ENCODE measurements around the gene LIME1. TPM values are rescaled to one million over a fixed set of nuclear protein-coding genes. Genes with fewer than 3 reads are reported as not detected.

LIME1 gene
- polyA plus RNA-seq, 1 experiment, result 1.5 TPM

DNA sequence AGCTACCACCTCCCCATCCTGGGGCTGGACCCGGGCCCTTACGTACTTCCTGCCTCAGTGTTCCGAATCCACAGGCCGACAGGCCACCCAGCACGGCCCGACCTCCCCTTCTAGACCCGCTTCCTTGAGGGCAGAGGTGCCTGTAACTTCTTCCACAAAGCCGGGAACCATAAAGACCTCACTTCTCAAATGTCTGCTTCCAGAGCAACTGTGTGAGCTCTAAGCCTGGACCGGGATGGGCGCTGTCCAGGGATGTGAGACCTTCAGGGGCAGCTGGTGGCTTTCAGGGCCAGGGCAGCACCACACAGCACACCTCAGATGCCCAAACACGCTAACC is 12.4 kb downstream of the LIME1 start:
- no peak for TF ChIP-seq CTCF (IDR thresholded peaks at IDR 0.05; ENCODE audit: low read depth, low read length)
- H3K4me3 ChIP-seq (ENCODE audit: low read depth, low read length), result no peak overlapping the region
- POLR2A ChIA-PET, result no interaction called here
- no peaks in the 10 kb centered on the region for H3K27me3 ChIP-seq (ENCODE audit: control insufficient read depth, insufficient read depth, low read length)
- no peak for DNase-seq (ENCODE audit: low read depth, low spot score)
- CTCF ChIA-PET, result no interaction called here
- no peak overlapping the region for H3K27ac ChIP-seq (ENCODE audit: low read depth, low read length)
- H3K9me3 ChIP-seq (ENCODE audit: control insufficient read depth, insufficient read depth, low read length), result peaks cover 5% of the 10 kb centered on the region; the same call in 1 of the 2 replicates

- no peak for DNase-seq (ENCODE audit: low read depth, low spot score)
- CTCF ChIA-PET, result no interaction called here
- POLR2A ChIA-PET, result no interaction called here
- Histone ChIP-seq H3K9me3 (ENCODE audit: control insufficient read depth, insufficient read depth, low read length) (peaks cover 5% of the 10 kb centered on the region; the same call in 1 of the 2 replicates), H3K27me3 (ENCODE audit: control insufficient read depth, insufficient read depth, low read length) (no peaks in the 10 kb centered on the region), H3K27ac (ENCODE audit: low read depth, low read length) (no peak overlapping the region), H3K4me3 (ENCODE audit: low read depth, low read length) (no peak overlapping the region)
- no peak for TF ChIP-seq CTCF (IDR thresholded peaks at IDR 0.05; ENCODE audit: low read depth, low read length)
Measured at GRCh38 chr20:63749597-63750508, 13.4 kb downstream of the LIME1 start.

DNA sequence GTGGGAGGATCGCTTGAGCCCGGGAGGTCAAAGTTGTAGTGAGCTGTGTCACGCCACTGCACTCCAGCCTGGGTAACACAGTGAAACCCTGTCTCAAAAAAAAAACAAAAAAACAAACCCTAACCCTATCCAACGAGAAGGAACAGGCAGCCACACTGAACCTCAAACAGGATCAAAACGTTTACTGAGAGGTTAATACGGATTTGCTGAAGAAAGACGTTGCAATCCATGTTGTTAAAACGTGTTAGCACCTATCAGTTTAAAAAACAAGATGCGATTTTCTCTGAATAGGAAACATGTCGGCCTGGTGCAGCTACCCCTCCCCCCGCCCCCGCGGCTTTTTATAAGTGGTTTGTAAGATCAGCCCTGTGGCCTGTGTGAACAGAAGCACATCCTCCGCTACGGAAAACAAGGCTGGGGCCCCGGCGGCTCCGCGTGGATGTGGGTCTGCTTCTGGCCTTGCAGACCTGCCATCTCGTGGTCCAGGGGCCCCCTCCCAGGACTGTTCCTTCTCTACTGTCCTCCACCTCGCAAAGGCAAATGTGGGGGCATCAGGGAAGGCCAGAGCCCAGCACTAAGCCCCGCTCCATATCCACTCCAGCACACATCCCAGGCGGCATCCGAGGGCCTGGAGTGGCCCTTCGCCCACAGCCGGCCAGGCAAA is 14.5 kb downstream of the LIME1 start:
- no peak for TF ChIP-seq CTCF (IDR thresholded peaks at IDR 0.05; ENCODE audit: low read depth, low read length)
- Histone ChIP-seq H3K27ac (ENCODE audit: low read depth, low read length) (no peak overlapping the region), H3K27me3 (ENCODE audit: control insufficient read depth, insufficient read depth, low read length) (no peaks in the 10 kb centered on the region), H3K4me3 (ENCODE audit: low read depth, low read length) (no peak overlapping the region), H3K9me3 (ENCODE audit: control insufficient read depth, insufficient read depth, low read length) (peaks cover 5% of the 10 kb centered on the region; the same call in 1 of the 2 replicates)
- no peak for DNase-seq (ENCODE audit: low read depth, low spot score)
- ChIA-PET POLR2A (no interaction called here), CTCF (no interaction called here)

DNA sequence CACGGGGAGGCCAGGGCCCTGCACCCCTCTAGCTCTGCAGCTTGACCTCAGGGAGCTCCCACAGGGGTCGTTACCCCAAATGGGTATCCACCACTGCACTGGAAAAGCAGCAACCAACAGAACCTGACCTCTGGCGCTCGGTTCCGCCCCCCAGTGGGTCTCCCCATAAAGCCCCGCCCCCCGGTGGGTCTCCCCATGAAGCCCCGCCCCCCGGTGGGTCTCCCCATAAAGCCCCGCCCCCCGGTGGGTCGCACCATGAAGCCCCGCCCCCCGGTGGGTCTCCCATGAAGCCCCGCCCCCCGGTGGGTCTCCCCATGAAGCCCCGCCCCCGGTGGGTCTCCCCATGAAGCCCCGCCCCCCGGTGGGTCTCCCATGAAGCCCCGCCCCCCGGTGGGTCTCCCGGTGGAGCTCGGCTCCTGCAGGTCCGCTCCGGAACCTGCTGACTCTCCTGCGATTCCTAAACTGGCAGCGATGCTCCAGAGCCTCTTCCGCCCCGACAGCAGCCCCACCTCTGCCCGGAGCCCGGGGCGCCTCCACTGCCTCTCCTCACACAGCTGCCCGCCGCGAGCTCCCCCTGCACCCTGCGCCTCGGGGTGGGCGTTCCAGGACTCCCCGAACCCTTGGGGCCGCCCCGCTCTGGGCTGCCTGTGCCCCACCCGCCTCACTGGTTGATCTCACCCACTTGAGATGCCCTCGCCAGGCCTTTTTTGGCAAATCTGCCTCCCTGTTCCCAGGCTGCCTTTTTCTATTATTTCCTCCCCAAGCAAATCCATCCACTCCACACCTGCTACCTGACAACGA is 15.2 kb downstream of the LIME1 start:
- no peak for DNase-seq (ENCODE audit: low read depth, low spot score)
- H3K27ac ChIP-seq (ENCODE audit: low read depth, low read length), result no peak overlapping the region
- no peaks in the 10 kb centered on the region for H3K27me3 ChIP-seq (ENCODE audit: control insufficient read depth, insufficient read depth, low read length)
- peaks cover 5% of the 10 kb centered on the region; the same call in 1 of the 2 replicates for H3K9me3 ChIP-seq (ENCODE audit: control insufficient read depth, insufficient read depth, low read length)
- H3K4me3 ChIP-seq (ENCODE audit: low read depth, low read length), result no peak overlapping the region
- POLR2A ChIA-PET, result interaction anchor here (0.5 kb wide), 1 partner anchor 9 kb away, joined by 3 read pairs; no protein-coding TSS in a partner anchor
- no peak for TF ChIP-seq CTCF (IDR thresholded peaks at IDR 0.05; ENCODE audit: low read depth, low read length)
- CTCF ChIA-PET, result interaction anchor here (0.6 kb wide), 1 partner anchor 14 kb away, joined by 4 read pairs; no protein-coding TSS in a partner anchor

All from AG04450 (cell line).